Hematopoietic multipotent progenitor cell (in vitro differentiated cells): Measurements from ENCODE around the gene XPR1. TPM values are rescaled to one million over a fixed set of nuclear protein-coding genes. Genes with fewer than 3 reads are reported as not detected.
"Not testable (repeated sequence)": the region's sequence is repeated elsewhere in the genome, so short reads cannot be mapped to it uniquely, and the experiment has no call there.

Experiments
- DNase-seq, 3 donors: peaks; one replicate each; pipeline ENCODE4 v3.0.0-alpha.2; 2011 to 2015; ENCODE audit warnings: low read depth in 2 of 3, low spot score in 2 of 3
- total RNA-seq: library from RNA; depleted of rRNA; stranded (reverse); fragments of >200 nt; gene quantifications from one replicate; pipeline ENCODE4 v1.2.3, GENCODE V29; 2012

XPR1 gene
- total RNA-seq, 1 donor, result 9.2 TPM

GRCh38 chr1:180642781-180643180, 11.0 kb downstream of the XPR1 start:
- no peak for DNase-seq

GRCh38 chr1:180643693-180644092, 11.9 kb downstream of the XPR1 start:
- no peak for DNase-seq

- no peak for DNase-seq
These were observed 12.8 kb downstream of the XPR1 start for GRCh38 chr1:180644526-180645192.

DNA sequence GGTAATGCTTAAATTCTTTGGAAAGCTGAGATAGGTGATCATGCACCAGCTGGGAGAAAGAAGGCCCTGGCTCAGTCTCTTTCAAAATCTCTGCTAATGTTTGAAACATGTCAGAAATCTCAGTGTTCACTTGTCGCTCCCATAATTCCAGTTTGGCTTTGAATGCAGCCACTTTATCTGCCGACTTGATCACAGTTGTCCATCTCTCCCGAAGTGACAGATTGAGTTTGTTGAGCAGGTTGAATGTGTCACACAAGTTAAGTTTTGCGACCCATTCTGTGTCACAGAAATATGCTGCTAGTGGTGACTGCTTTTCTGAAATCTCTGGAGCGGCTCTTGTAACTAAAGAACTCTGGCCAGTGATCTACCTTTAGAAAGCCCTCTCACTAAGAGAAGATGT, 13.4 kb downstream of the XPR1 start:
- DNase-seq, result not testable (repeated sequence)

DNA sequence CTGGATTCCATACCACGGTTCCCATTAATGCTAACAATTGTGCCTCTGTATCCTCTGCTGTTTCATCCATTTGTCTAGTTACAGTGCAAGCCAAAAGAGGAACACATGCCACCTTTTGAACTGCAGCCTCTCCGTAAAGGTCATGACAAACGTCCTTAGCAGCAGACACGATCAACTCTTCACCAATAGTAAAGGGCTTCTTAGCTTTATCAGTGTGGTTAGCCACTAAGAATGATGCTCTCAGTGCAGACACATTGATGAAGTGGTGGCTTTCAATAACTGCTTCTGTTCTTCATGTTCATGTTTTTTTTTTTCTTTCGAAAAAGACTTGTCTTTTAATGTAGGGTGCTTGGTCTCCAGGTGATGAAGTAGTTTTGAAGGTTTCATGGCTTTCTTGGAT, 14.3 kb downstream of the XPR1 start:
- no peak for DNase-seq

DNA sequence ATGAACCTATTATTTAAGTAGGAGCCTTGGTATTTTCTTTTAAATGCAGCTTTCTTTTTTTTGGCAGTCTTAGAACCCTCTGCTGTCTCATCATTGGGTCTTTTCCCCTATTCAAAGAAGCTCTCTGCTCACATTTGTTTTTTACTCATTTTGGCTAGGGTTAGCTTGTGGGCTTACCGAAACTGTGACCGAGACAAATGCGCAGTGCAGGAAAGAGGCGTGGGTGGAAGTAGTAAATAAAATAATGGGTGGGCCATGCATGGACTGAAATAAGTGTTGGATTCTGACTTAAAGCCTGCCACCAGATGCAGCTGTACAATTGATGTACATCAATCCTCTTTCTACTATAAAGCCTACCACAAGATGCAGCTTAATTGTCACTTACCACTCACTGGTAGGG, 14.7 kb downstream of the XPR1 start:
- no peak for DNase-seq

- DNase-seq, result no peak
These were observed 21.0 kb downstream of the XPR1 start for GRCh38 chr1:180652792-180653191.

DNA sequence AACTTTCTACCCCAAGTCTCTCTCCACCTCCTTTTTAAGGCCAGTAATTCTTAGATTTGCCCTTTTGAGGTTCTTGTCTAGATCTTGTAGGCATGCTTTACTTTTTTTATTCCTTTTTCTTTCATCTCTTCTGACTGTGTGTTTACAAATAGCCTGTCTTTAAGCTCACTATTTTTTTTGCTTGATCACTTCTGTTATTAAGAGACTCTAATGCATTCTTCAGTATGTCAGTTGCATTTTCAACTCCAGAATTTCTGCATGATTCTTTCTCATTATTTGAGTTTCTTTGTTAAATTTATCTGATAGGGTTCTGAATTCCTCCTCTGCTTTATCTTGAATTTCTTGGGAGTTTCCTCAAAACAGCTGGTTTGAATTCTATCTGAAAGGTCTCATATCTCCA, 30.9 kb downstream of the XPR1 start:
- DNase-seq, result no peak

DNA sequence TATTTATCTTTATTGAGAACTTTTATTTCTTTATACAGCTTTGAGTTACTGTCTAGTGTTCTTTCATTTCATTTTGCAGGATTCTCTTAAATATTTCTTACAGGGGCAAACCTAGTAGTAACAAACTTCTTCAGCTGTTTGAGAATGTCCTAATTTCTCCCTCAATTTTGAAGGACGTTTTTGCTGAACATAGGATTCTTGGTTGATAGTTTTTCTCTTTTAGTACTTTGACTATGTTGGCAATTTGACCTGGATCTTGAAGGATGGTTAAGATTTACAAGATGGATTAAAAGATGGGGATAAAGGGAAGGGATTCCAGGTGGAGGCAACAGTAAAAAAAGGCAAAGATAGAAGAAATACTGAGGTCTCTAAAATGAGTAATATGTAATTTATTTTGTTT, 38.9 kb downstream of the XPR1 start:
- peak in 2 of 3 donors; percentile 4 to 57 for DNase-seq

GRCh38 chr1:180672105-180672504, 40.3 kb downstream of the XPR1 start:
- DNase-seq, result no peak

GRCh38 chr1:180672505-180672904, 40.7 kb downstream of the XPR1 start:
- no peak for DNase-seq

DNA sequence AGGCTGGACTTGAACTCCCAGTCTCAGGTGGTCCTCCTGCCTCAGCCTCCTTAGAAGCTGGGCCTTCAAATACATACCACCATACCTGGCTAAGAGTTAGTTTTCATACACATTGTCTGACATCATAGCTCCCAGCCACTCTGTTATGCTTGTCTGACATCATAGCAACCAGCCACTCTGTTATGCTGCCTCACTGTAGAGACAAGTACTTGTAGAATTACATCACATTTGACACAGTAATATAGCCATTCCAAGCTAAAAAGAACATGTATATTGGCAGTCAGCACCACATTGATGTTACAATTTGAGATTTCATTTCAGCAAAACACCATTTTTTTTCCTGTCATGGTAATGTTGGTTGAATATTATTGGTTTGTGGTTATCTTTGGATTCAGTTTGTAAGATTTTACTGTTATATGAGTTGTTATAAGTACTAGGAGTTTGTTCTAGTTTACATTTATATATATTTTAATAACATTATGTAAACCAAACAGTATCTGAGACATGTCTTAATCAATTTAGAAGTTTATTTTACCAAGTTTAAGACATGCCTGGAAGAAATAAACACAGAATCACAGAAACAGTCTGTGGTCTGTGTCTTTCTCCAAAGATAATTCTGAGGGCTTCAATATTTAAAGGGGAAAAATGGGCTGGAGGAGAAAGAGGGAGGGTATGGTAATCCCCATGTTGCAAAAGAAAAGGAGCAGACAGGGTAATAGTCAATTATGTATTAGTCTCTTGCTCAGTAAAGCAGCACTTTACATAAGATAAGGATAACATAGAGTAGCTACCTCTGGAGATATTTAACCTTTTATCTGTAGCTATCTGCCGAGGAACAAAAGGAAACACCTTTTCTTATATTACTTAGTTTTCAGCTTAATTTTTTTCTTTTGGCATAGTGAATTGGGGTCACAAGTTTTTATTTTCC, 43.0 kb downstream of the XPR1 start:
- DNase-seq, result no peak

DNA sequence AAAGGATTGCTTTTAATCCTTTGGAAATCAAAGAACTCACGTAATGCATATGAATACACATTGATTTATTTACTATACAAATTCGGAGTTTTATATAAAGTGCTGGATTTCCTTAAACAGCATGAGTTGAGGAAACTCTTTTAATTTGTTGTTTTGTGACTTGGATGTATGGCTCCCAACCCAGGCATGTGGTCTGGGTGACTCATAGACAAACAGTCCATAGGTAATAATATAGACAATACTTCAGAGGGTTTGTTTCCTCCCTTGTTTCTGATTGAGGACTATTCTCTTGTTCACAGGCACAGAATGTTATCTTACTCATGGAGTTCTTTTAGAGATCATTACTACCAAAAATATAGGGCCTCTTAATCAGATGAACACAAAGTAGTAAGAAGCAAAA, 43.8 kb downstream of the XPR1 start:
- DNase-seq, result no peak

DNA sequence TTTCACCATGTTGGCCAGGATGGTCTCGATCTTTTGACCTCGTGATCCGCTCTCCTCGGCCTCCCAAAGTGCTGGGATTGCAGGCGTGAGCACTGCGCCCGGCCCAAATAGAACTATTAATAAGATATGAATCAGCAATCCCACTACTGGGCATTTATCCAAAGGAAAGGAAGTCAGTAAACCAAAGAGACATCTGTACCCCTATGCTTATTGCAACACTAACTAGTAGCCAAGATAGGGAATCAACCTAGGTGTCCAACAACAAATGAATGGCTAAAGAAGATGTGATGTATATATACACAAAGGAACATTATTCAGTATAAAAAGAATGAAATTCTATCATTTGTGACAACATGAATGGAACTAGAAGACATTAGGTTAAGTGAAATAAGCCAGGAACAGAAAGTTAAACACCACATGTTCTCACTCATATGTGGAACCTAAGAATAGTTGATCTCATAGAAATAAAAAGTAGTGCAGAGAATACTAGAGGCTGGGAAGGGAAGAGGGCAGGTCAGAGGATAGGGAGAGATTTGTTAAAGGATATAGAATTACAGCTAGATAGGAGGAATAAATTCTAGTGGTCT, 48.8 kb downstream of the XPR1 start:
- DNase-seq, result no peak

- not testable (repeated sequence) for DNase-seq
These were observed 51.3 kb downstream of the XPR1 start for GRCh38 chr1:180683117-180683516.

- DNase-seq, result no peak
These were observed 59.6 kb downstream of the XPR1 start for GRCh38 chr1:180691322-180691913.

- DNase-seq, result no peak
These were observed 61.9 kb downstream of the XPR1 start for GRCh38 chr1:180693564-180694244.

DNA sequence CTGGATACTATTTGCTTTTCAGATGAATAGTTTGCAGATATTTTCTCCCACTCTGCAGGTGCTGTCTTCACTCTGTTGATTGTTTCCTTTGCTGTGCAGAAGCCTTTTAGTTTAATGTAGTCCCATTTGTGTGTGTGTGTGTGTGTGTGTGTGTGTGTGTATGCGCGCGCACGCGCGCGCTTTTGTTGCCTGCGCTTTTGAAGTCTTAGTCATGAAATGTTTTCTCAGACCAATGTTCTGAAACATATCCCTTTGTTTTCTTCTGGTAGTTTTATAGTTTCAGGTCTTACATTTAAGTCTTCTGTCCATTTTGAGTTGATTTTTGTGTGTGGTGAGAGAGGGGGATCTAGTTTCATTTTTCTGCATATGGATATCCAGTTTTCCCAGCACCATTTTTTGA, 63.5 kb downstream of the XPR1 start:
- no peak for DNase-seq

DNA sequence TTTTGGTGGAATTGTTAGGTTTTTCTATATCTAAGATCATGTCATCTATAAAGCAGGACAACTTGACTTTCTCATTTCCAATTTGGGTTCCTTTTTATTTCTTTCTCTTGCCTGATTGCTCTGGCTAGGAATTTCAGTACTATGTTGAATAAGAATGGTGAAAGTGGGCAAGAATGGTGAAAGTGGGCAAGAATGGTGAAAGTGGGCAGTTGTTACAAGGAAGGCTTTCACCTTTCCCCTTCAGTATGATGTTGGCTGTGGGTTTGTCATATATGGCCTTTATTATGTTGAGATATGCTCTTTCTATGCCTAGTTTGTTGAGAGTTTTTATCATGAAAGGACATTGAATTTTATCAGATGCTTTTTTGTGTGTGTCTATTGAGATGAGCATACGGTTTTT, 64.5 kb downstream of the XPR1 start:
- no peak for DNase-seq

DNA sequence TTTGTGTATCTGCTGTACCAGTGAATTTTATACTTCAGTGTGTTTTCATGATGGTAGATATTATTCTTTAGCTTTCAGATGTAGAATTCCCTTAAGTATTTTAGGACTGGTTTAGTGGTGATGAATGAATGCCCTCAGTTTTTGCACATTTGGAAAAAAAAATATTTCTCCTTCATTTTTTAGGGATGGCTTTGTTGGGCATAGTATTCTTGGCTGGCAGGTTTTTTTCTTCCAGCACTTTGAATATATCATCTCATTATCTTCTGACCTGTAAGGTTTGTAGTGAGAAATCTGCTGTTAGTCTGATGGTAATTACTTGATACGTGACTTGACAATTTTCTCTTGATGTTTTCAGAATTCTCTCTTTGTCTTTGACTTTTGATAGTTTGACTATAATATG, 66.8 kb downstream of the XPR1 start:
- peak in 1 of 3 donors; percentile 22 for DNase-seq

DNA sequence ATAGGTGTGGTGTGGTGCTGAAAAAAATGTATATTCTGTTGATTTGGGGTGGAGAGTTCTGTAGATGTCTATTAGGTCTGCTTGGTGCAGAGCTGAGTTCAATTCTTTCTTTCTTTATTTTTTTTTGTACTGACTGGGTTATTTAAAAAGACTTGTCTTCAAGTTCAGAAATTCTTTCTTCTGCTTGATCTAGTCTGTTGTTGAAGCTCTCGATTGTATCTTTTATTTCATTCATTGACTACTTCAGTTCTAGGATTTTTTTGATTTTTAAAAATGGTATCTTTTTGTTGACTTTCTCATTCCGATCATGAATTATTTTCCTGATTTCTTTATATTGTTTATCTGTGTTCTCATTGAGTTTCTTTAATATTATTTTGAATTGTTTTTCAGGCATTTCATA, 70.6 kb downstream of the XPR1 start:
- DNase-seq, result not testable (repeated sequence)
